IMR-90 (cell line): ENCODE results near the gene NFATC1. TPM values are rescaled to one million over a fixed set of nuclear protein-coding genes. Genes with fewer than 3 reads are reported as not detected.
A peak's percentile ranks its signal among the peaks of the same experiment; 100 is the strongest.

Experiments
- ATAC-seq: fragments of 200-7000 bp; cut with Tn5 transposase; 2 replicates; pipeline ENCODE4 v1.9.1; 2020; ENCODE audit warnings: low read depth, mild to moderate bottlenecking, moderate library complexity
- BruUV-seq: library from RNA; stranded (reverse); fragments of 400-500 nt; replicated peaks from 2 replicates; lab custom pipeline; 2021; lab: Mats Ljungman, UMichigan
- CTCF ChIA-PET: fragments of 300-600 bp; formaldehyde crosslinking; extraction: SDS; loops from one replicate; lab custom pipeline; 2021; ENCODE audit warnings: antibody characterized with exemption; lab: Yijun Ruan, JAX
- POLR2A ChIA-PET: fragments of 300-600 bp; sonication (Branson Sonifier 250); formaldehyde crosslinking; loops from one replicate; lab custom pipeline; 2022; ENCODE audit warnings: antibody characterized with exemption; ENCODE audit not compliant: unreplicated experiment; lab: Charles Lee
- DNase-seq: peaks from one replicate; pipeline ENCODE4 v3.0.0; 2013
- H2AFZ ChIP-seq: replicated peaks from 2 replicates; pipeline ENCODE3; 2013; ENCODE audit warnings: low read length, mild to moderate bottlenecking; ENCODE audit not compliant: poor library complexity
- H2AK5ac ChIP-seq: 2 replicates; pipeline ENCODE4 v1.6.1; 2013; ENCODE audit warnings: low read depth, low read length, inconsistent platforms
- H2AK9ac ChIP-seq: replicated peaks from 2 replicates; pipeline ENCODE3; 2013; ENCODE audit warnings: mild to moderate bottlenecking, low read depth, low read length, moderate library complexity; ENCODE audit not compliant: poor library complexity
- H2BK120ac ChIP-seq: 2 replicates; pipeline ENCODE4 v1.6.1; 2013; ENCODE audit warnings: low read depth, low read length, inconsistent platforms
- H2BK15ac ChIP-seq: 3 replicates; pipeline ENCODE4 v1.6.1; 2013; ENCODE audit warnings: low read depth, low read length, inconsistent platforms
- H2BK20ac ChIP-seq: 2 replicates; pipeline ENCODE4 v1.6.1; 2013; ENCODE audit warnings: low read depth, mild to moderate bottlenecking, inconsistent platforms, low read length, moderate library complexity
- H2BK5ac ChIP-seq: 2 replicates; pipeline ENCODE4 v1.6.1; 2013; ENCODE audit warnings: mild to moderate bottlenecking, low read depth, low read length, inconsistent platforms; ENCODE audit not compliant: poor library complexity, severe bottlenecking
- H3K14ac ChIP-seq: replicated peaks from 2 replicates; pipeline ENCODE4 v1.6.1; 2013; ENCODE audit warnings: low read depth, low read length, inconsistent platforms
- H3K18ac ChIP-seq: 2 replicates; pipeline ENCODE4 v1.6.1; 2013; ENCODE audit warnings: low read depth, low read length, control low read depth
- H3K23ac ChIP-seq: 2 replicates; pipeline ENCODE4 v1.6.1; 2013; ENCODE audit warnings: low read depth, low read length, inconsistent platforms
- H3K27ac ChIP-seq: 2 replicates; pipeline ENCODE4 v1.5.1; 2013; ENCODE audit warnings: mild to moderate bottlenecking, control low read depth, low read length; ENCODE audit not compliant: insufficient read depth
- H3K27me3 ChIP-seq: 2 replicates; pipeline ENCODE4 v1.6.1; 2013; ENCODE audit warnings: low read length; ENCODE audit not compliant: control insufficient read depth, insufficient read depth
- H3K36me3 ChIP-seq: 2 replicates; pipeline ENCODE4 v1.6.1; 2013; ENCODE audit warnings: low read length, mixed read lengths; ENCODE audit not compliant: control insufficient read depth, insufficient read depth
- H3K4ac ChIP-seq: 2 replicates; pipeline ENCODE4 v1.6.1; 2013; ENCODE audit warnings: low read depth, low read length, inconsistent platforms
- H3K4me1 ChIP-seq: 2 replicates; pipeline ENCODE4 v1.6.1; 2013; ENCODE audit warnings: low read length, mixed read lengths; ENCODE audit not compliant: control insufficient read depth, insufficient read depth
- H3K4me2 ChIP-seq: 2 replicates; pipeline ENCODE4 v1.6.1; 2013; ENCODE audit warnings: low read depth, mild to moderate bottlenecking, control low read depth, low read length, moderate library complexity
- H3K4me3 ChIP-seq: 2 replicates; pipeline ENCODE4 v1.5.1; 2013; ENCODE audit warnings: low read depth, mild to moderate bottlenecking, control low read depth, low read length, moderate library complexity; ENCODE audit not compliant: insufficient read depth
- H3K56ac ChIP-seq: 2 replicates; pipeline ENCODE4 v1.6.1; 2013; ENCODE audit warnings: low read length, inconsistent platforms; ENCODE audit not compliant: insufficient read depth; ENCODE audit errors: extremely low read depth
- H3K79me1 ChIP-seq, 2 experiments: 2 replicates each; pipeline ENCODE4 v1.6.1; 2013; ENCODE audit warnings: low read length in 2 of 2, inconsistent platforms in 1 of 2, low read depth in 1 of 2
- H3K9ac ChIP-seq: 2 replicates; pipeline ENCODE4 v1.6.1; 2013; ENCODE audit warnings: low read depth, low read length, control low read depth
- H3K9me1 ChIP-seq: 2 replicates; pipeline ENCODE4 v1.6.1; 2013; ENCODE audit warnings: low read length, inconsistent platforms; ENCODE audit not compliant: insufficient read depth
- H3K9me3 ChIP-seq: 2 replicates; pipeline ENCODE4 v1.6.1; 2013; ENCODE audit warnings: low read length; ENCODE audit not compliant: control insufficient read depth, insufficient read depth
- H4K20me1 ChIP-seq: 2 replicates; pipeline ENCODE4 v1.6.1; 2013; ENCODE audit warnings: low read length, inconsistent platforms; ENCODE audit not compliant: insufficient read depth
- H4K5ac ChIP-seq: 2 replicates; pipeline ENCODE4 v1.6.1; 2013; ENCODE audit warnings: mild to moderate bottlenecking, low read depth, low read length, control low read depth
- H4K8ac ChIP-seq, 2 experiments: 2 replicates each; pipeline ENCODE4 v1.6.1; 2013; ENCODE audit warnings: low read depth in 2 of 2, low read length in 2 of 2, control low read depth in 1 of 2, inconsistent platforms in 1 of 2
- H4K91ac ChIP-seq: 2 replicates; pipeline ENCODE4 v1.6.1; 2013; ENCODE audit warnings: low read depth, low read length, inconsistent platforms; ENCODE audit not compliant: insufficient read depth
- BHLHE40 ChIP-seq: fragments of 150-350 bp; IDR thresholded peaks from 2 replicates; pipeline ENCODE4 v1.6.1; 2016; ENCODE audit warnings: mild to moderate bottlenecking, low read depth, low read length
- CEBPB ChIP-seq: IDR thresholded peaks from 2 replicates; pipeline ENCODE4 v1.6.1; 2012; ENCODE audit warnings: low read depth, low read length, improper control_type of control experiment
- CHD1 ChIP-seq: IDR thresholded peaks from 2 replicates; pipeline ENCODE4 v1.6.1; 2012; ENCODE audit warnings: low read depth, low read length, improper control_type of control experiment
- CTCF ChIP-seq: conservative IDR thresholded peaks from 2 replicates; pipeline ENCODE4 v1.5.1; 2012; ENCODE audit warnings: mild to moderate bottlenecking, low read depth, low read length, improper control_type of control experiment
- FOS ChIP-seq: fragments of 150-350 bp; IDR thresholded peaks from 2 replicates; pipeline ENCODE4 v1.6.1; 2016; ENCODE audit warnings: low read depth, low read length
- MAFK ChIP-seq: IDR thresholded peaks from 2 replicates; pipeline ENCODE4 v1.6.1; 2012; ENCODE audit warnings: low read depth, low read length, improper control_type of control experiment
- MAZ ChIP-seq: IDR thresholded peaks from 2 replicates; pipeline ENCODE4 v1.6.1; 2012; ENCODE audit warnings: low read depth, mild to moderate bottlenecking, low read length, improper control_type of control experiment, moderate library complexity, borderline replicate concordance
- MXI1 ChIP-seq: IDR thresholded peaks from 2 replicates; pipeline ENCODE4 v1.6.1; 2012; ENCODE audit warnings: low read depth, mild to moderate bottlenecking, low read length, moderate library complexity, borderline replicate concordance
- NFE2L2 ChIP-seq: fragments of 150-350 bp; IDR thresholded peaks from 2 replicates; pipeline ENCODE4 v1.6.1; 2016; ENCODE audit warnings: low read depth, mild to moderate bottlenecking, low read length
- POLR2A ChIP-seq: IDR thresholded peaks from 2 replicates; pipeline ENCODE4 v1.6.1; 2012; ENCODE audit warnings: mild to moderate bottlenecking, low read depth, low read length
- RAD21 ChIP-seq: IDR thresholded peaks from 2 replicates; pipeline ENCODE4 v1.6.1; 2012; ENCODE audit warnings: low read length, improper control_type of control experiment
- RCOR1 ChIP-seq: IDR thresholded peaks from 2 replicates; pipeline ENCODE4 v1.6.1; 2012; ENCODE audit warnings: mild to moderate bottlenecking, low read length, improper control_type of control experiment; ENCODE audit not compliant: insufficient replicate concordance
- RFX5 ChIP-seq: IDR thresholded peaks from 2 replicates; pipeline ENCODE4 v1.8.0; 2012; ENCODE audit warnings: low read depth, mild to moderate bottlenecking, low read length, moderate library complexity
- SMC3 ChIP-seq: fragments of 150-350 bp; IDR thresholded peaks from 2 replicates; pipeline ENCODE4 v1.6.1; 2016; ENCODE audit warnings: low read depth, mild to moderate bottlenecking, antibody characterized with exemption, low read length, moderate library complexity
- USF2 ChIP-seq: fragments of 150-350 bp; IDR thresholded peaks from 2 replicates; pipeline ENCODE4 v1.6.1; 2017; ENCODE audit warnings: mild to moderate bottlenecking, antibody characterized with exemption, low read length, low read depth
- WGBS, 2 experiments: methylation state at CpG; one replicate each; pipeline versions ENCODE4 v1.1.5 to v1.1.7; 2013; ENCODE audit warnings: missing lambda C conversion rate in 2 of 2; ENCODE audit not compliant: insufficient read length in 1 of 2; ENCODE audit errors: extremely low coverage in 2 of 2; 5-methylcytosine and 5-hydroxymethylcytosine counted together
- dilution Hi-C: fragments of 300-500 bp; cut with HindIII; formaldehyde crosslinking; loops from one replicate; pipeline ENCODE4 v1.14.3; 2018; ENCODE audit warnings: low sequenced_read_pairs; ENCODE audit not compliant: unreplicated experiment
- in situ Hi-C: fragments of 300-500 bp; cut with MboI; formaldehyde crosslinking; loops from 3 replicates; pipeline ENCODE4 v1.14.3; 2019; ENCODE audit warnings: low sequenced_read_pairs, inconsistent platforms, mixed read lengths
- intact Hi-C: fragments of 100-400 bp; cut with micrococcal nuclease; formaldehyde crosslinking; loops from 2 replicates; pipeline ENCODE4 v1.10.0; 2022
- polyA plus RNA-seq, 3 experiments: library from polyadenylated mRNA; depleted of rRNA; stranded (reverse); fragments of >200 nt; gene quantifications; 2 replicates each; pipeline ENCODE4 v1.2.3, GENCODE V29; 2012; ENCODE audit warnings: low replicate concordance in 1 of 3
- total RNA-seq: library from RNA; depleted of rRNA; stranded (reverse); fragments of >200 nt; gene quantifications from 2 replicates; pipeline ENCODE4 v1.2.3, GENCODE V29; 2012
- TF ChIP-seq, protein P1 (sequence below): fragments of 150-350 bp; IDR thresholded peaks from 2 replicates; pipeline ENCODE4 v1.6.1; 2016; ENCODE audit warnings: low read depth, mild to moderate bottlenecking, low read length, moderate library complexity, borderline replicate concordance

Gene NFATC1
- total and polyA plus RNA-seq, 2 of the 4 experiments (the other 2 are of a cell fraction) = 0.36 to 1.8 TPM

GRCh38 chr18:79393181-79393634, 2.5 kb upstream of the NFATC1 start:
- dilution Hi-C loops (no loop called here), intact Hi-C loops (no loop called here), in situ Hi-C loops (no loop called here)
- H4K5ac ChIP-seq = no peak overlapping the region
- no peak overlapping the region for H2BK20ac ChIP-seq
- H4K8ac ChIP-seq = no peak overlapping the region
- H3K4me3 ChIP-seq = peak overlapping the region; percentile 40
- peaks cover 4% of the 10 kb centered on the region for H3K4me1 ChIP-seq
- ChIA-PET POLR2A (interaction anchor here (0.6 kb wide), 2 partner anchors 25 to 201 kb away, joined by 3 to 4 read pairs; no protein-coding TSS in a partner anchor), CTCF (no interaction called here)
- no peak overlapping the region for H4K91ac ChIP-seq
- H3K4me2 ChIP-seq = peak overlapping the region; percentile 84
- TF ChIP-seq USF2 = no peak
- TF ChIP-seq RFX5 = no peak
- TF ChIP-seq RCOR1 = no peak
- TF ChIP-seq SMC3 = no peak
- no peak for TF ChIP-seq MAZ
- no peak for TF ChIP-seq CTCF
- TF ChIP-seq RAD21 = no peak
- no peak for TF ChIP-seq CHD1
- TF ChIP-seq, protein P1, sequence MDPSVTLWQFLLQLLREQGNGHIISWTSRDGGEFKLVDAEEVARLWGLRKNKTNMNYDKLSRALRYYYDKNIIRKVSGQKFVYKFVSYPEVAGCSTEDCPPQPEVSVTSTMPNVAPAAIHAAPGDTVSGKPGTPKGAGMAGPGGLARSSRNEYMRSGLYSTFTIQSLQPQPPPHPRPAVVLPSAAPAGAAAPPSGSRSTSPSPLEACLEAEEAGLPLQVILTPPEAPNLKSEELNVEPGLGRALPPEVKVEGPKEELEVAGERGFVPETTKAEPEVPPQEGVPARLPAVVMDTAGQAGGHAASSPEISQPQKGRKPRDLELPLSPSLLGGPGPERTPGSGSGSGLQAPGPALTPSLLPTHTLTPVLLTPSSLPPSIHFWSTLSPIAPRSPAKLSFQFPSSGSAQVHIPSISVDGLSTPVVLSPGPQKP = no peak
- no peak for TF ChIP-seq BHLHE40
- no peak for TF ChIP-seq POLR2A
- TF ChIP-seq MAFK = no peak
- TF ChIP-seq CEBPB = no peak
- TF ChIP-seq FOS = no peak
- TF ChIP-seq MXI1 = no peak
- no peak for TF ChIP-seq NFE2L2
- H3K18ac ChIP-seq = no peak overlapping the region
- H3K9ac ChIP-seq = peak overlapping the region; percentile 32; the same call in 1 of the 2 replicates
- no peak overlapping the region for H3K23ac ChIP-seq
- H2BK5ac ChIP-seq = no peak overlapping the region
- no TSS peak for BruUV-seq
- H2BK120ac ChIP-seq = no peak overlapping the region
- no peak overlapping the region for H3K14ac ChIP-seq
- H3K27ac ChIP-seq = no peak overlapping the region
- ATAC-seq = 0 out of 2 replicates have a peak, but pooled peaks have one; percentile 4
- H3K4ac ChIP-seq = no peak overlapping the region
- peak overlapping the region; percentile 0 for H2AK9ac ChIP-seq
- H4K20me1 ChIP-seq = no peaks in the 10 kb centered on the region
- no peak overlapping the region for H3K56ac ChIP-seq
- H2BK15ac ChIP-seq = no peak overlapping the region
- no peaks in the 10 kb centered on the region for H3K79me1 ChIP-seq
- no peak overlapping the region for H2AK5ac ChIP-seq
- H3K9me1 ChIP-seq = no peaks in the 10 kb centered on the region
- no peaks in the 10 kb centered on the region for H3K36me3 ChIP-seq
- no peak for DNase-seq
- 13% methylated on average over 24 of the region's 30 CpGs; no CpG with 5 or more reads in 1 of the 2 experiments for WGBS, 2 experiments
- peaks cover 32% of the 10 kb centered on the region for H3K27me3 ChIP-seq
- H2AFZ ChIP-seq = peak overlapping the region; percentile 46
- no peaks in the 10 kb centered on the region for H3K9me3 ChIP-seq
